Uterine smooth muscle cell (primary cell): Measurements from ENCODE around the gene TNFSF11. TPM values are rescaled to one million over a fixed set of nuclear protein-coding genes. Genes with fewer than 3 reads are reported as not detected.

ENCODE experiments used
- total RNA-seq: library from RNA; depleted of rRNA; stranded (reverse); fragments of >200 nt; gene quantifications from 2 replicates; pipeline ENCODE4 v1.2.3, GENCODE V29; 2014

TNFSF11 gene
- total RNA-seq, result 0.22 TPM in 1 of 2 replicates, not detected in the other

GRCh38 chr13:42574011-42574410, at the start of gene TNFSF11:
TNFSF11 (plus strand) TSS chr13:42574152; CDS start chr13:42574304, 152 bp downstream.

Other genes with a start within 250 kb of the TNFSF11 start
- gene FAM216B, start 207.4 kb downstream of the TNFSF11 start, total RNA-seq, result not detected in 2 replicates